ENCODE measurements around the gene CDKN3. TPM values are rescaled to one million over a fixed set of nuclear protein-coding genes. Genes with fewer than 3 reads are reported as not detected.

CDKN3 gene
- total RNA-seq, 2 experiments from 2014 or later: 150 to 157 TPM

DNA sequence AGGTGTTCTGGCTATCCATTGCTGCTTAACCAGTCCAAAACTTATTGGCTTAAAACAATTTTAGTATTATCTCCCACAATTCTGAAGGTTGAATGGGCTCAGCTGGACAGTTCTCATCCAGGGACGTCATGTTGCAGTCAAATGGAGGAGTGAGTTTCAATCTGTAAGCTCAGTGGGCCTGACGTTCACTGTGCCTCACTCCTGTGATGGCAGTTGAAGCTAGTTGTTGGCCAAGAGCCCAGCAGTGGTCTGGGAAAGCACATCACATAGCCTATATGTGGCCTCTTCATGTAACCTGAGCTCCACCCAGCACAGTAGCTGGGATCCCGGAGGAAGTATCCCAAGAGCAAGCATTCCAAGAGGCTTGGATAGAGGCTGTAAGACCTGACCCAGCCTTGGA is 40.6 kb upstream of the CDKN3 start:
- no peaks in the 10 kb centered on the region for H3K79me2 ChIP-seq (ENCODE audit: insufficient read depth, low read depth, low read length)
- H3K36me3 ChIP-seq (ENCODE audit: insufficient read depth, low read length): no peaks in the 10 kb centered on the region
- no peaks in the 10 kb centered on the region for H4K20me1 ChIP-seq (ENCODE audit: insufficient read depth, low read length)
- no peak for DNase-seq (ENCODE audit: low spot score)
- H3K27ac ChIP-seq (ENCODE audit: low read depth, low read length, poor library complexity, severe bottlenecking): no peak overlapping the region
- intact Hi-C loops (cut with micrococcal nuclease; ENCODE audit: unreplicated experiment): no loop called here
- ChIA-PET POLR2A (no interaction called here), CTCF (ENCODE audit: unreplicated experiment) (no interaction called here)
- H3K9me3 ChIP-seq (ENCODE audit: low read length): no peaks in the 10 kb centered on the region
- H3K4me1 ChIP-seq (ENCODE audit: insufficient read depth, low read length, poor library complexity, severe bottlenecking): no peaks in the 10 kb centered on the region
- TF ChIP-seq, protein P1, sequence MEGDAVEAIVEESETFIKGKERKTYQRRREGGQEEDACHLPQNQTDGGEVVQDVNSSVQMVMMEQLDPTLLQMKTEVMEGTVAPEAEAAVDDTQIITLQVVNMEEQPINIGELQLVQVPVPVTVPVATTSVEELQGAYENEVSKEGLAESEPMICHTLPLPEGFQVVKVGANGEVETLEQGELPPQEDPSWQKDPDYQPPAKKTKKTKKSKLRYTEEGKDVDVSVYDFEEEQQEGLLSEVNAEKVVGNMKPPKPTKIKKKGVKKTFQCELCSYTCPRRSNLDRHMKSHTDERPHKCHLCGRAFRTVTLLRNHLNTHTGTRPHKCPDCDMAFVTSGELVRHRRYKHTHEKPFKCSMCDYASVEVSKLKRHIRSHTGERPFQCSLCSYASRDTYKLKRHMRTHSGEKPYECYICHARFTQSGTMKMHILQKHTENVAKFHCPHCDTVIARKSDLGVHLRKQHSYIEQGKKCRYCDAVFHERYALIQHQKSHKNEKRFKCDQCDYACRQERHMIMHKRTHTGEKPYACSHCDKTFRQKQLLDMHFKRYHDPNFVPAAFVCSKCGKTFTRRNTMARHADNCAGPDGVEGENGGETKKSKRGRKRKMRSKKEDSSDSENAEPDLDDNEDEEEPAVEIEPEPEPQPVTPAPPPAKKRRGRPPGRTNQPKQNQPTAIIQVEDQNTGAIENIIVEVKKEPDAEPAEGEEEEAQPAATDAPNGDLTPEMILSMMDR (conservative IDR thresholded peaks at IDR 0.05; ENCODE audit: low read length): no peak
- no peak for TF ChIP-seq EZH2phosphoT487 (IDR thresholded peaks at IDR 0.05; ENCODE audit: borderline replicate concordance, low read depth, low read length)
- H3K4me2 ChIP-seq (ENCODE audit: low read length): no peak overlapping the region
- H3K4me3 ChIP-seq (ENCODE audit: low read depth, low read length, poor library complexity, severe bottlenecking): no peak overlapping the region
- BruUV-seq (replicated peaks): no TSS peak
- no peaks in the 10 kb centered on the region for H3K9me2 ChIP-seq (ENCODE audit: insufficient read depth, low read length)
- no peak overlapping the region for H2AFZ ChIP-seq (ENCODE audit: low read length)

DNA sequence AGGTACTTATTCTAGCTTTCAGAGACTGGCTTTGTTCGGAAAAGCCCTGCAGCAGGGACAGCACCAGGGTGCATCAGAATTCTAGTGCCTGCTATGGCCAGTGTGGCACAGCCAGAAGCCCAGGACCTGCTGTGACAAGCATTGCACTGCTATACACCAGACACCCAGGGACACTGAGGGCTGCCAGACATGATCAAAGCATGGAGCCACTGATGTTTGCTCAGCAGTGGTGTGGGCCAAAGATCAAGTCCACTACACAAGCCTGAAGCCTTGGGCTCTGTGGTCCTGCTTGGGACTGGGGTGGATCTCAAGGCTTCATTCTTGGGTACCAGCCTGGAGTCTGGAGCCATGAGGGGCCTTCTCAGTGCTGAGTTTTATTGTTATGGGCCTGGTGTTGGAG is 36.1 kb upstream of the CDKN3 start:
- H3K9me2 ChIP-seq (ENCODE audit: insufficient read depth, low read length): no peaks in the 10 kb centered on the region
- ChIA-PET POLR2A (no interaction called here), CTCF (ENCODE audit: unreplicated experiment) (no interaction called here)
- BruUV-seq (replicated peaks): no TSS peak
- H2AFZ ChIP-seq (ENCODE audit: low read length): no peak overlapping the region
- DNase-seq (ENCODE audit: low spot score): no peak
- H3K79me2 ChIP-seq (ENCODE audit: insufficient read depth, low read depth, low read length): no peaks in the 10 kb centered on the region
- no peak overlapping the region for H3K27ac ChIP-seq (ENCODE audit: low read depth, low read length, poor library complexity, severe bottlenecking)
- no peak for TF ChIP-seq EZH2phosphoT487 (IDR thresholded peaks at IDR 0.05; ENCODE audit: borderline replicate concordance, low read depth, low read length)
- TF ChIP-seq, protein P1 (conservative IDR thresholded peaks at IDR 0.05; ENCODE audit: low read length): no peak
- intact Hi-C loops (cut with micrococcal nuclease; ENCODE audit: unreplicated experiment): loop anchor here (10.0 kb wide), 2 partner anchors 204 to 414 kb away; partner anchors contain the start of gene SAMD4A
- H3K4me2 ChIP-seq (ENCODE audit: low read length): no peak overlapping the region
- no peaks in the 10 kb centered on the region for H4K20me1 ChIP-seq (ENCODE audit: insufficient read depth, low read length)
- H3K4me1 ChIP-seq (ENCODE audit: insufficient read depth, low read length, poor library complexity, severe bottlenecking): no peaks in the 10 kb centered on the region
- H3K36me3 ChIP-seq (ENCODE audit: insufficient read depth, low read length): no peaks in the 10 kb centered on the region
- H3K9me3 ChIP-seq (ENCODE audit: low read length): no peaks in the 10 kb centered on the region
- no peak overlapping the region for H3K4me3 ChIP-seq (ENCODE audit: low read depth, low read length, poor library complexity, severe bottlenecking)

DNA sequence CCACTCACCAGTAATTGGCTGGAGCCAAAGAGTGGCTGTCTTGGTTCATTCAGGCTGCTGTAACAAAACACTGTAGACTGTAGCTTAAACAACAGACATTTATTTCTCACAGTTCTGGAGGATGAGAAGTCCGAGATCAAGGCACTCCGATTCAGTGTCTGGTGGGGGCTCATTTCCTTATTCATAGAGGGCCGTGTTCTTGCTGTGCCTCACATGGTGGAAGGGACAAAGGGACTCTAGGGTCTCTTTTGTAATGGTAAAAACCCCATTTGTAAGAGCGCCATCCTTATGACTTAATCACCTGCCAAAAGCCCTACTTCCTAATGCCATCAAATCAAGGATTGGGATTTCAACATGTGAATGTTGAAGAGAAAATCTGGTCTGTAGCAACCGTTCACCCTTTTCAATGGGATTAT is 34.7 kb upstream of the CDKN3 start:
- BruUV-seq (replicated peaks): no TSS peak
- intact Hi-C loops (cut with micrococcal nuclease; ENCODE audit: unreplicated experiment): loop anchor here (10.0 kb wide), 2 partner anchors 203 to 413 kb away; partner anchors contain the start of gene SAMD4A
- POLR2A ChIA-PET: no interaction called here
- H3K9me3 ChIP-seq (ENCODE audit: low read length): no peaks in the 10 kb centered on the region
- no peaks in the 10 kb centered on the region for H4K20me1 ChIP-seq (ENCODE audit: insufficient read depth, low read length)
- H3K36me3 ChIP-seq (ENCODE audit: insufficient read depth, low read length): no peaks in the 10 kb centered on the region
- TF ChIP-seq, protein P1 (conservative IDR thresholded peaks at IDR 0.05; ENCODE audit: low read length): no peak
- TF ChIP-seq EZH2phosphoT487 (IDR thresholded peaks at IDR 0.05; ENCODE audit: borderline replicate concordance, low read depth, low read length): no peak
- H3K27ac ChIP-seq (ENCODE audit: low read depth, low read length, poor library complexity, severe bottlenecking): no peak overlapping the region
- no peaks in the 10 kb centered on the region for H3K9me2 ChIP-seq (ENCODE audit: insufficient read depth, low read length)
- no peaks in the 10 kb centered on the region for H3K79me2 ChIP-seq (ENCODE audit: insufficient read depth, low read depth, low read length)
- CTCF ChIA-PET (ENCODE audit: unreplicated experiment): no interaction called here
- H2AFZ ChIP-seq (ENCODE audit: low read length): no peak overlapping the region
- no peak overlapping the region for H3K4me2 ChIP-seq (ENCODE audit: low read length)
- H3K4me1 ChIP-seq (ENCODE audit: insufficient read depth, low read length, poor library complexity, severe bottlenecking): no peaks in the 10 kb centered on the region
- DNase-seq (ENCODE audit: low spot score): no peak
- no peak overlapping the region for H3K4me3 ChIP-seq (ENCODE audit: low read depth, low read length, poor library complexity, severe bottlenecking)

Measured in OCI-LY7 (cell line).